HG02759 (cell line): Measurements from ENCODE around the gene PIEZO2.

Experiments
- ATAC-seq: cut with Tn5 transposase; IDR thresholded peaks from one replicate; pipeline ENCODE4 v1.9.1; 2021; ENCODE audit warnings: mild to moderate bottlenecking, moderate library complexity; ENCODE audit not compliant: unreplicated experiment

PIEZO2 gene

GRCh38 chr18:10901329-10901728 lies 248.0 kb downstream of the PIEZO2 start:
- ATAC-seq, result no peak

- ATAC-seq, result no peak
Measured at GRCh38 chr18:10900435-10900834, 248.9 kb downstream of the PIEZO2 start.

- no peak for ATAC-seq
Measured at GRCh38 chr18:10899481-10899880, 249.9 kb downstream of the PIEZO2 start.

GRCh38 chr18:10898417-10898974 lies 250.9 kb downstream of the PIEZO2 start:
- ATAC-seq, result no peak

GRCh38 chr18:10896851-10897250 lies 252.5 kb downstream of the PIEZO2 start:
- ATAC-seq, result no peak

GRCh38 chr18:10895976-10896375 lies 253.4 kb downstream of the PIEZO2 start:
- no peak for ATAC-seq

- ATAC-seq, result no peak
Measured at GRCh38 chr18:10894501-10894900, 254.9 kb downstream of the PIEZO2 start.

GRCh38 chr18:10893761-10894160 lies 255.6 kb downstream of the PIEZO2 start:
- no peak for ATAC-seq

GRCh38 chr18:10893196-10893595 lies 256.2 kb downstream of the PIEZO2 start:
- no peak for ATAC-seq

- ATAC-seq, result no peak
Measured at GRCh38 chr18:10892786-10893185, 256.6 kb downstream of the PIEZO2 start.

- no peak for ATAC-seq
Measured at GRCh38 chr18:10890022-10890421, 259.3 kb downstream of the PIEZO2 start.

- ATAC-seq, result peak; percentile 88
Measured at GRCh38 chr18:10878703-10879102, 270.7 kb downstream of the PIEZO2 start.

GRCh38 chr18:10877987-10878386 lies 271.4 kb downstream of the PIEZO2 start:
- no peak for ATAC-seq

GRCh38 chr18:10875811-10876210 lies 273.6 kb downstream of the PIEZO2 start:
- no peak for ATAC-seq

GRCh38 chr18:10872304-10872703 lies 277.1 kb downstream of the PIEZO2 start:
- ATAC-seq, result no peak

- ATAC-seq, result no peak
Measured at GRCh38 chr18:10864722-10865121, 284.6 kb downstream of the PIEZO2 start.

GRCh38 chr18:10863026-10863425 lies 286.3 kb downstream of the PIEZO2 start:
- ATAC-seq, result no peak

GRCh38 chr18:10860928-10861327 lies 288.4 kb downstream of the PIEZO2 start:
- ATAC-seq, result no peak

- no peak for ATAC-seq
Measured at GRCh38 chr18:10860382-10860781, 289.0 kb downstream of the PIEZO2 start.

GRCh38 chr18:10858477-10858876 lies 290.9 kb downstream of the PIEZO2 start:
- ATAC-seq, result no peak

- ATAC-seq, result no peak
Measured at GRCh38 chr18:10856132-10856531, 293.2 kb downstream of the PIEZO2 start.

GRCh38 chr18:10852385-10853303 lies 296.7 kb downstream of the PIEZO2 start:
- no peak for ATAC-seq
